H1 (cell line): ENCODE data around the gene TTLL7. TPM values are rescaled to one million over a fixed set of nuclear protein-coding genes. Genes with fewer than 3 reads are reported as not detected.

ENCODE experiments used
- SAP30 ChIP-seq: fragments of 300-600 bp; sonication (generic); IDR thresholded peaks from 2 replicates; pipeline ENCODE4 v1.7.1; 2012; ENCODE audit warnings: low read length, moderate library complexity, mild to moderate bottlenecking, inconsistent platforms; ENCODE audit not compliant: insufficient read depth, insufficient replicate concordance
- polyA plus RNA-seq, 7 experiments: library from polyadenylated mRNA; depleted of rRNA in 3 of 7; stranded (reverse) in 5 of 7; unstranded in 2 of 7; fragments of >200 nt in 5 of 7; fragments of 200-250 nt in 2 of 7; gene quantifications; 1 replicate in 5 of 7; 2 replicates in 1 of 7; 4 replicates in 1 of 7; pipeline versions ENCODE4 v1.2.1 to v1.2.3, GENCODE V29; 2011 to 2013; ENCODE audit warnings: missing spikeins in 2 of 7, mixed read lengths in 2 of 7
- total RNA-seq: library from RNA; stranded (reverse); fragmentation: NEBNext Ultra II Directional; extraction: Animal tissue kit (Norgen Biotek cat#: 25700); gene quantifications from 2 replicates; pipeline ENCODE4 v1.2.1, GENCODE V29; 2021
- TF ChIP-seq, protein P1 (sequence below): fragments of 300-600 bp; sonication (generic); IDR thresholded peaks from 2 replicates; pipeline ENCODE4 v1.7.1; 2012; ENCODE audit warnings: low read length, moderate library complexity, mild to moderate bottlenecking, inconsistent platforms; ENCODE audit not compliant: insufficient replicate concordance

TTLL7 gene
- total and polyA plus RNA-seq, 2 of the 8 experiments (the other 6 are each of a cell fraction or from before 2014, with no cell fraction given), result 1.9 to 7.9 TPM

DNA sequence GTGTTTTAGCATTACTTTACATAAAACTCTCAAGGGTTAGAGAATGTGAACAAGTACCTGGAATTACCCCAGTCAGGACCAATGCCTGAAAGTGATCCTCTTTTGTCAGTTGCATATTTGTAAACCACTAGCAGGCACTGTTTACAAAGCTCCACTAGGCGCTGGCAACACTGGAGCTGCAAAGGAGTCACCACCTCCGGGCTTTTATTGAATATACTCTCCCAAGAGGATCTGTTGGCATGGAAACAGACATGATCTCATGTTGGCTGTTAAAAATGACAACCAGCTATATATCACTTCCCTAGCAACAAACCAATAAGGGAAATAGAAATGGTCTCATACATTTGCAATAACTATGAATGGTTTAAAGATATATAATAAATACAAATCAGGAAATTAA, 116.0 kb downstream of the TTLL7 start (continued):
- no peak for TF ChIP-seq SAP30
- TF ChIP-seq, protein P1, sequence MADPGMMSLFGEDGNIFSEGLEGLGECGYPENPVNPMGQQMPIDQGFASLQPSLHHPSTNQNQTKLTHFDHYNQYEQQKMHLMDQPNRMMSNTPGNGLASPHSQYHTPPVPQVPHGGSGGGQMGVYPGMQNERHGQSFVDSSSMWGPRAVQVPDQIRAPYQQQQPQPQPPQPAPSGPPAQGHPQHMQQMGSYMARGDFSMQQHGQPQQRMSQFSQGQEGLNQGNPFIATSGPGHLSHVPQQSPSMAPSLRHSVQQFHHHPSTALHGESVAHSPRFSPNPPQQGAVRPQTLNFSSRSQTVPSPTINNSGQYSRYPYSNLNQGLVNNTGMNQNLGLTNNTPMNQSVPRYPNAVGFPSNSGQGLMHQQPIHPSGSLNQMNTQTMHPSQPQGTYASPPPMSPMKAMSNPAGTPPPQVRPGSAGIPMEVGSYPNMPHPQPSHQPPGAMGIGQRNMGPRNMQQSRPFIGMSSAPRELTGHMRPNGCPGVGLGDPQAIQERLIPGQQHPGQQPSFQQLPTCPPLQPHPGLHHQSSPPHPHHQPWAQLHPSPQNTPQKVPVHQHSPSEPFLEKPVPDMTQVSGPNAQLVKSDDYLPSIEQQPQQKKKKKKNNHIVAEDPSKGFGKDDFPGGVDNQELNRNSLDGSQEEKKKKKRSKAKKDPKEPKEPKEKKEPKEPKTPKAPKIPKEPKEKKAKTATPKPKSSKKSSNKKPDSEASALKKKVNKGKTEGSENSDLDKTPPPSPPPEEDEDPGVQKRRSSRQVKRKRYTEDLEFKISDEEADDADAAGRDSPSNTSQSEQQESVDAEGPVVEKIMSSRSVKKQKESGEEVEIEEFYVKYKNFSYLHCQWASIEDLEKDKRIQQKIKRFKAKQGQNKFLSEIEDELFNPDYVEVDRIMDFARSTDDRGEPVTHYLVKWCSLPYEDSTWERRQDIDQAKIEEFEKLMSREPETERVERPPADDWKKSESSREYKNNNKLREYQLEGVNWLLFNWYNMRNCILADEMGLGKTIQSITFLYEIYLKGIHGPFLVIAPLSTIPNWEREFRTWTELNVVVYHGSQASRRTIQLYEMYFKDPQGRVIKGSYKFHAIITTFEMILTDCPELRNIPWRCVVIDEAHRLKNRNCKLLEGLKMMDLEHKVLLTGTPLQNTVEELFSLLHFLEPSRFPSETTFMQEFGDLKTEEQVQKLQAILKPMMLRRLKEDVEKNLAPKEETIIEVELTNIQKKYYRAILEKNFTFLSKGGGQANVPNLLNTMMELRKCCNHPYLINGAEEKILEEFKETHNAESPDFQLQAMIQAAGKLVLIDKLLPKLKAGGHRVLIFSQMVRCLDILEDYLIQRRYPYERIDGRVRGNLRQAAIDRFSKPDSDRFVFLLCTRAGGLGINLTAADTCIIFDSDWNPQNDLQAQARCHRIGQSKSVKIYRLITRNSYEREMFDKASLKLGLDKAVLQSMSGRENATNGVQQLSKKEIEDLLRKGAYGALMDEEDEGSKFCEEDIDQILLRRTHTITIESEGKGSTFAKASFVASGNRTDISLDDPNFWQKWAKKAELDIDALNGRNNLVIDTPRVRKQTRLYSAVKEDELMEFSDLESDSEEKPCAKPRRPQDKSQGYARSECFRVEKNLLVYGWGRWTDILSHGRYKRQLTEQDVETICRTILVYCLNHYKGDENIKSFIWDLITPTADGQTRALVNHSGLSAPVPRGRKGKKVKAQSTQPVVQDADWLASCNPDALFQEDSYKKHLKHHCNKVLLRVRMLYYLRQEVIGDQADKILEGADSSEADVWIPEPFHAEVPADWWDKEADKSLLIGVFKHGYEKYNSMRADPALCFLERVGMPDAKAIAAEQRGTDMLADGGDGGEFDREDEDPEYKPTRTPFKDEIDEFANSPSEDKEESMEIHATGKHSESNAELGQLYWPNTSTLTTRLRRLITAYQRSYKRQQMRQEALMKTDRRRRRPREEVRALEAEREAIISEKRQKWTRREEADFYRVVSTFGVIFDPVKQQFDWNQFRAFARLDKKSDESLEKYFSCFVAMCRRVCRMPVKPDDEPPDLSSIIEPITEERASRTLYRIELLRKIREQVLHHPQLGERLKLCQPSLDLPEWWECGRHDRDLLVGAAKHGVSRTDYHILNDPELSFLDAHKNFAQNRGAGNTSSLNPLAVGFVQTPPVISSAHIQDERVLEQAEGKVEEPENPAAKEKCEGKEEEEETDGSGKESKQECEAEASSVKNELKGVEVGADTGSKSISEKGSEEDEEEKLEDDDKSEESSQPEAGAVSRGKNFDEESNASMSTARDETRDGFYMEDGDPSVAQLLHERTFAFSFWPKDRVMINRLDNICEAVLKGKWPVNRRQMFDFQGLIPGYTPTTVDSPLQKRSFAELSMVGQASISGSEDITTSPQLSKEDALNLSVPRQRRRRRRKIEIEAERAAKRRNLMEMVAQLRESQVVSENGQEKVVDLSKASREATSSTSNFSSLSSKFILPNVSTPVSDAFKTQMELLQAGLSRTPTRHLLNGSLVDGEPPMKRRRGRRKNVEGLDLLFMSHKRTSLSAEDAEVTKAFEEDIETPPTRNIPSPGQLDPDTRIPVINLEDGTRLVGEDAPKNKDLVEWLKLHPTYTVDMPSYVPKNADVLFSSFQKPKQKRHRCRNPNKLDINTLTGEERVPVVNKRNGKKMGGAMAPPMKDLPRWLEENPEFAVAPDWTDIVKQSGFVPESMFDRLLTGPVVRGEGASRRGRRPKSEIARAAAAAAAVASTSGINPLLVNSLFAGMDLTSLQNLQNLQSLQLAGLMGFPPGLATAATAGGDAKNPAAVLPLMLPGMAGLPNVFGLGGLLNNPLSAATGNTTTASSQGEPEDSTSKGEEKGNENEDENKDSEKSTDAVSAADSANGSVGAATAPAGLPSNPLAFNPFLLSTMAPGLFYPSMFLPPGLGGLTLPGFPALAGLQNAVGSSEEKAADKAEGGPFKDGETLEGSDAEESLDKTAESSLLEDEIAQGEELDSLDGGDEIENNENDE, result no peak
- TF ChIP-seq, all 59 proteins: peak for 2
